ENCODE measurements around the gene ABLIM2.

The ABLIM2 gene

DNA sequence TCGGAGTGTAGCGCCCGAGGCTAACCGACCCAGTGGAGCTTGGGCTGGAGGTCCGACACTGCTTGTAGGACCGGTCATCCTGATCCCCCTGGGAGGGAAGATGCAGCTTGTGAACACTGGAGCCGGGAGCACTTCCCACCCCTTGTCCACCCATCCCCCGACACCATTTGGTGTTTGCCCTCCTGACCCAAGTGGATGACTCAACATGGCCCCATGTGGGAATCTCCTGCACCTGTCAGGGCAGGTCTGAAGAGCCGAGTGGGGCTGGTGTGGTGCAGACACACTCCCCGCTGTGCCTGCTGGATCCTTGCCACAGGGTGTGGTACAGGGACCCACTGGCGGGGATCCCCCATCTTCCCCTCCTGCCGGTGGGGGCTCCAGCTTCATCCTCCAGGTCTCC, 128.9 kb downstream of the ABLIM2 start:
- Histone ChIP-seq H3K9ac (ENCODE audit: low read length) (no peak overlapping the region), H3K79me2 (ENCODE audit: low read length) (no peaks in the 10 kb centered on the region), H3K36me3 (replicated peaks; ENCODE audit: insufficient read depth, low read length) (no peaks in the 10 kb centered on the region), H3K4me3 (ENCODE audit: low read length) (no peak overlapping the region), H3K9me2 (replicated peaks; ENCODE audit: insufficient read depth, low read length) (no peaks in the 10 kb centered on the region), H2AFZ (ENCODE audit: low read length) (no peak overlapping the region), H4K20me1 (ENCODE audit: insufficient read depth, low read length) (no peaks in the 10 kb centered on the region), H3K4me1 (ENCODE audit: low read length) (no peaks in the 10 kb centered on the region), H3K9me3 (replicated peaks; ENCODE audit: insufficient read depth, low read length) (no peaks in the 10 kb centered on the region), H3K27me3 (replicated peaks; ENCODE audit: insufficient read depth, low read length) (peaks cover 90% of the 10 kb centered on the region), H3K27ac (ENCODE audit: low read length) (no peak overlapping the region), H3K4me2 (ENCODE audit: low read depth, low read length) (no peak overlapping the region), H3F3A (ENCODE audit: insufficient read depth, low read length) (no peaks in the 10 kb centered on the region)
- TF ChIP-seq, protein P1, sequence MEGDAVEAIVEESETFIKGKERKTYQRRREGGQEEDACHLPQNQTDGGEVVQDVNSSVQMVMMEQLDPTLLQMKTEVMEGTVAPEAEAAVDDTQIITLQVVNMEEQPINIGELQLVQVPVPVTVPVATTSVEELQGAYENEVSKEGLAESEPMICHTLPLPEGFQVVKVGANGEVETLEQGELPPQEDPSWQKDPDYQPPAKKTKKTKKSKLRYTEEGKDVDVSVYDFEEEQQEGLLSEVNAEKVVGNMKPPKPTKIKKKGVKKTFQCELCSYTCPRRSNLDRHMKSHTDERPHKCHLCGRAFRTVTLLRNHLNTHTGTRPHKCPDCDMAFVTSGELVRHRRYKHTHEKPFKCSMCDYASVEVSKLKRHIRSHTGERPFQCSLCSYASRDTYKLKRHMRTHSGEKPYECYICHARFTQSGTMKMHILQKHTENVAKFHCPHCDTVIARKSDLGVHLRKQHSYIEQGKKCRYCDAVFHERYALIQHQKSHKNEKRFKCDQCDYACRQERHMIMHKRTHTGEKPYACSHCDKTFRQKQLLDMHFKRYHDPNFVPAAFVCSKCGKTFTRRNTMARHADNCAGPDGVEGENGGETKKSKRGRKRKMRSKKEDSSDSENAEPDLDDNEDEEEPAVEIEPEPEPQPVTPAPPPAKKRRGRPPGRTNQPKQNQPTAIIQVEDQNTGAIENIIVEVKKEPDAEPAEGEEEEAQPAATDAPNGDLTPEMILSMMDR (IDR thresholded peaks at IDR 0.05; ENCODE audit: low read length), result no peak
- no peak for TF ChIP-seq EZH2phosphoT487 (IDR thresholded peaks at IDR 0.05; ENCODE audit: low read length)
- TF ChIP-seq EZH2 (optimal IDR thresholded peaks at IDR 0.05; ENCODE audit: low read depth, low read length), result no peak
- no peak for DNase-seq

- no peaks in the 10 kb centered on the region for H3K36me3 ChIP-seq (replicated peaks; ENCODE audit: insufficient read depth, low read length)
- no peaks in the 10 kb centered on the region for H3K4me1 ChIP-seq (ENCODE audit: low read length)
- no peak for DNase-seq
- H3K79me2 ChIP-seq (ENCODE audit: low read length), result no peaks in the 10 kb centered on the region
- H2AFZ ChIP-seq (ENCODE audit: low read length), result no peak overlapping the region
- no peak overlapping the region for H3K4me3 ChIP-seq (ENCODE audit: low read length)
- H3K27ac ChIP-seq (ENCODE audit: low read length), result no peak overlapping the region
- no peaks in the 10 kb centered on the region for H3F3A ChIP-seq (ENCODE audit: insufficient read depth, low read length)
- H3K9me2 ChIP-seq (replicated peaks; ENCODE audit: insufficient read depth, low read length), result no peaks in the 10 kb centered on the region
- H4K20me1 ChIP-seq (ENCODE audit: insufficient read depth, low read length), result no peaks in the 10 kb centered on the region
- peaks cover 97% of the 10 kb centered on the region for H3K27me3 ChIP-seq (replicated peaks; ENCODE audit: insufficient read depth, low read length)
- TF ChIP-seq EZH2 (optimal IDR thresholded peaks at IDR 0.05; ENCODE audit: low read depth, low read length) (no peak), EZH2phosphoT487 (IDR thresholded peaks at IDR 0.05; ENCODE audit: low read length) (no peak)
- TF ChIP-seq, protein P1 (IDR thresholded peaks at IDR 0.05; ENCODE audit: low read length), result no peak
- no peak overlapping the region for H3K4me2 ChIP-seq (ENCODE audit: low read depth, low read length)
- no peak overlapping the region for H3K9ac ChIP-seq (ENCODE audit: low read length)
- H3K9me3 ChIP-seq (replicated peaks; ENCODE audit: insufficient read depth, low read length), result no peaks in the 10 kb centered on the region
Observed at GRCh38 chr4:8028884-8029568, 129.6 kb downstream of the ABLIM2 start.

DNA sequence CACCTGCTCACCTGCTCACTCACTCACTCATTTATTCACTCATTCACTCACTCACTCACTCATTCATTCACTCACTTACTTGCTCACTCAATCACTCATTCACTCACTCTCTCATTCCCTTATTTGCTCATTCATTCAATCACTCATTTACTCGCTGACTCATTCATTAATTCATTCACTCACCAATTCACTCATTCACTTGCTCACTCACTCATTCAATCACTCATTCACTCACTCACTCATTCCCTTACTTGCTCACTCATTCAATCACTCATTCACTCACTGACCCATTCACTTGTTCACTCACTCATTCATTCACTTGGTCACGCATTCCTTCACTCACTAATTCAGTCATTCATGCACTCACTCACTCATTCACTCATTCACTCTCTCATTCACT, 130.2 kb downstream of the ABLIM2 start:
- H3K36me3 ChIP-seq (replicated peaks; ENCODE audit: insufficient read depth, low read length), result no peaks in the 10 kb centered on the region
- no peaks in the 10 kb centered on the region for H3F3A ChIP-seq (ENCODE audit: insufficient read depth, low read length)
- H2AFZ ChIP-seq (ENCODE audit: low read length), result no peak overlapping the region
- peaks cover 98% of the 10 kb centered on the region for H3K27me3 ChIP-seq (replicated peaks; ENCODE audit: insufficient read depth, low read length)
- H3K9me3 ChIP-seq (replicated peaks; ENCODE audit: insufficient read depth, low read length), result no peaks in the 10 kb centered on the region
- DNase-seq, result no peak
- H3K4me2 ChIP-seq (ENCODE audit: low read depth, low read length), result no peak overlapping the region
- no peaks in the 10 kb centered on the region for H3K79me2 ChIP-seq (ENCODE audit: low read length)
- no peaks in the 10 kb centered on the region for H4K20me1 ChIP-seq (ENCODE audit: insufficient read depth, low read length)
- no peak overlapping the region for H3K9ac ChIP-seq (ENCODE audit: low read length)
- H3K27ac ChIP-seq (ENCODE audit: low read length), result no peak overlapping the region
- H3K4me1 ChIP-seq (ENCODE audit: low read length), result no peaks in the 10 kb centered on the region
- no peak overlapping the region for H3K4me3 ChIP-seq (ENCODE audit: low read length)
- H3K9me2 ChIP-seq (replicated peaks; ENCODE audit: insufficient read depth, low read length), result no peaks in the 10 kb centered on the region
- TF ChIP-seq EZH2phosphoT487 (IDR thresholded peaks at IDR 0.05; ENCODE audit: low read length), result no peak

DNA sequence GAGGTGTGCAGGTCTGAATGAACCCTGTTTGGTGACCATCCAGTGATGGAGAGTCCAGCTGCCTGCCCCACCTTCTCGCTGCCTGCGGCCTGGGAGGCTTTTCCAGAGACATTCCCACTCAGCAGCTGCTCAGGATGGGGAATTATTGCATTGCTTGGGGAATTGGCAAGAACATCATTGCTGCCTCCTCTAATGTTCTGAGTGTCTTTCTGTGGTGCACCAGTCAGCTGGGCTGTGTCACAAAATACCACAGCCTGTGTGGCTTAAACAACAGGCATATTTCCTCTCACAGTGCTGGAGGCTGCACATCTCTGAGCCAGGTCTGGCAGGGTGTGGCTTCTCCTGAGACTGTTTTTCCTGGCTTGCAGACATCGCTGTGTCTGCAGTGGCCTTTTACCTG, 132.2 kb downstream of the ABLIM2 start:
- H3K4me2 ChIP-seq (ENCODE audit: low read depth, low read length), result no peak overlapping the region
- H3K27ac ChIP-seq (ENCODE audit: low read length), result no peak overlapping the region
- no peaks in the 10 kb centered on the region for H3K36me3 ChIP-seq (replicated peaks; ENCODE audit: insufficient read depth, low read length)
- no peaks in the 10 kb centered on the region for H3K9me3 ChIP-seq (replicated peaks; ENCODE audit: insufficient read depth, low read length)
- H2AFZ ChIP-seq (ENCODE audit: low read length), result no peak overlapping the region
- no peaks in the 10 kb centered on the region for H3F3A ChIP-seq (ENCODE audit: insufficient read depth, low read length)
- H3K4me3 ChIP-seq (ENCODE audit: low read length), result no peak overlapping the region
- H3K79me2 ChIP-seq (ENCODE audit: low read length), result no peaks in the 10 kb centered on the region
- no peaks in the 10 kb centered on the region for H4K20me1 ChIP-seq (ENCODE audit: insufficient read depth, low read length)
- TF ChIP-seq EZH2phosphoT487 (IDR thresholded peaks at IDR 0.05; ENCODE audit: low read length), result no peak
- no peak for TF ChIP-seq EZH2 (optimal IDR thresholded peaks at IDR 0.05; ENCODE audit: low read depth, low read length)
- TF ChIP-seq, protein P1 (IDR thresholded peaks at IDR 0.05; ENCODE audit: low read length), result no peak
- no peaks in the 10 kb centered on the region for H3K9me2 ChIP-seq (replicated peaks; ENCODE audit: insufficient read depth, low read length)
- H3K4me1 ChIP-seq (ENCODE audit: low read length), result no peaks in the 10 kb centered on the region
- no peak overlapping the region for H3K9ac ChIP-seq (ENCODE audit: low read length)
- H3K27me3 ChIP-seq (replicated peaks; ENCODE audit: insufficient read depth, low read length), result peaks cover 98% of the 10 kb centered on the region
- no peak for DNase-seq
